Anterior cingulate cortex (tissue), 58 donors: ENCODE measurements around the gene RAB36.

Experiments
- DNase-seq, 58 donors: peaks; one replicate each; lab custom pipeline; 2025; lab: John Stamatoyannopoulos, UW

The RAB36 gene

GRCh38 chr22:23153994-23154393 is 8.7 kb downstream of the RAB36 start:
- DNase-seq = no peak

GRCh38 chr22:23154461-23154860 is 9.2 kb downstream of the RAB36 start:
- DNase-seq = no peak

GRCh38 chr22:23155143-23155542 is 9.9 kb downstream of the RAB36 start:
- no peak for DNase-seq

- no peak for DNase-seq
These were observed 10.6 kb downstream of the RAB36 start for GRCh38 chr22:23155831-23156230.

GRCh38 chr22:23156286-23156685 is 11.0 kb downstream of the RAB36 start:
- peak in 1 of 58 donors; percentile 18 for DNase-seq

- no peak for DNase-seq
These were observed 12.6 kb downstream of the RAB36 start for GRCh38 chr22:23157560-23158515.

- no peak for DNase-seq
These were observed 13.4 kb downstream of the RAB36 start for GRCh38 chr22:23158516-23159290.

- DNase-seq = no peak
These were observed 14.0 kb downstream of the RAB36 start for GRCh38 chr22:23159291-23159630.

GRCh38 chr22:23161029-23161428 is 15.8 kb downstream of the RAB36 start:
- DNase-seq = no peak

GRCh38 chr22:23161574-23161973 is 16.3 kb downstream of the RAB36 start:
- DNase-seq = no peak

GRCh38 chr22:23163665-23164064 is 18.4 kb downstream of the RAB36 start:
- DNase-seq = peak in 52 of 58 donors; percentile 10 to 85 (median 60)

- DNase-seq = no peak
These were observed 18.8 kb downstream of the RAB36 start for GRCh38 chr22:23164091-23164490.

- DNase-seq = no peak
These were observed 21.0 kb downstream of the RAB36 start for GRCh38 chr22:23166042-23166831.

- no peak for DNase-seq
These were observed 21.8 kb downstream of the RAB36 start for GRCh38 chr22:23166841-23167616.

- DNase-seq = no peak
These were observed 23.2 kb downstream of the RAB36 start for GRCh38 chr22:23168391-23169042.

- DNase-seq = no peak
These were observed 23.7 kb downstream of the RAB36 start for GRCh38 chr22:23169043-23169406.

- no peak for DNase-seq
These were observed 30.8 kb downstream of the RAB36 start for GRCh38 chr22:23175817-23176644.

- no peak for DNase-seq
These were observed 31.4 kb downstream of the RAB36 start for GRCh38 chr22:23176645-23177027.

- no peak for DNase-seq
These were observed 31.9 kb downstream of the RAB36 start for GRCh38 chr22:23177197-23177596.
